ENCODE measurements around the gene KCNN4. TPM values are rescaled to one million over a fixed set of nuclear protein-coding genes. Genes with fewer than 3 reads are reported as not detected.

The KCNN4 gene
- total RNA-seq, 1 donor from 2014 or later: 0.38 TPM

- no peak overlapping the region for H3K4me3 ChIP-seq
- peaks cover 1% of the 10 kb centered on the region for H3K4me1 ChIP-seq
- no peaks in the 10 kb centered on the region for H3K9me3 ChIP-seq (replicated peaks)
- no peak overlapping the region for H3K27ac ChIP-seq (replicated peaks)
- H3K36me3 ChIP-seq: no peaks in the 10 kb centered on the region
- intact Hi-C loops (cut with micrococcal nuclease): no loop called here
- DNase-seq: no peak
- H3K27me3 ChIP-seq (ENCODE audit: low read depth): peaks cover 4% of the 10 kb centered on the region
- TF ChIP-seq CTCF (IDR thresholded peaks at IDR 0.05; ENCODE audit: borderline replicate concordance): no peak
Observed at GRCh38 chr19:43719918-43720317, 60.9 kb downstream of the KCNN4 start.

- H3K27ac ChIP-seq (replicated peaks): no peak overlapping the region
- peaks cover 4% of the 10 kb centered on the region for H3K27me3 ChIP-seq (ENCODE audit: low read depth)
- intact Hi-C loops (cut with micrococcal nuclease): no loop called here
- DNase-seq: no peak
- no peak overlapping the region for H3K4me3 ChIP-seq
- TF ChIP-seq CTCF (IDR thresholded peaks at IDR 0.05; ENCODE audit: borderline replicate concordance): no peak
- no peaks in the 10 kb centered on the region for H3K36me3 ChIP-seq
- H3K4me1 ChIP-seq: no peaks in the 10 kb centered on the region
- H3K9me3 ChIP-seq (replicated peaks): no peaks in the 10 kb centered on the region
Observed at GRCh38 chr19:43719378-43719868, 61.4 kb downstream of the KCNN4 start.

GRCh38 chr19:43718627-43719377 lies 62.0 kb downstream of the KCNN4 start:
- intact Hi-C loops (cut with micrococcal nuclease): no loop called here
- H3K27ac ChIP-seq (replicated peaks): no peak overlapping the region
- H3K27me3 ChIP-seq (ENCODE audit: low read depth): peaks cover 4% of the 10 kb centered on the region
- H3K4me3 ChIP-seq: no peak overlapping the region
- no peaks in the 10 kb centered on the region for H3K9me3 ChIP-seq (replicated peaks)
- TF ChIP-seq CTCF (IDR thresholded peaks at IDR 0.05; ENCODE audit: borderline replicate concordance): no peak
- no peak for DNase-seq
- H3K4me1 ChIP-seq: no peaks in the 10 kb centered on the region
- no peaks in the 10 kb centered on the region for H3K36me3 ChIP-seq

Other genes starting within 250 kb of the KCNN4 start
- 1.1 TPM for gene ZNF575, start 247.8 kb downstream of the KCNN4 start, total RNA-seq
- gene XRCC1, start 205.4 kb downstream of the KCNN4 start, total RNA-seq: 12.8 TPM
- 1.0 TPM for gene PINLYP, start 205.2 kb downstream of the KCNN4 start, total RNA-seq
- gene IRGQ, start 184.8 kb downstream of the KCNN4 start, total RNA-seq: 26.1 TPM
- 11.3 TPM for gene ZNF576, start 184.4 kb downstream of the KCNN4 start, total RNA-seq
- gene SRRM5, start 168.9 kb downstream of the KCNN4 start, total RNA-seq: 0.30 TPM
- gene ZNF428, start 161.3 kb downstream of the KCNN4 start, total RNA-seq: 32.3 TPM
- 6.9 TPM for gene CADM4, start 141.1 kb downstream of the KCNN4 start, total RNA-seq
- gene PLAUR, start 110.8 kb downstream of the KCNN4 start, total RNA-seq: 3.5 TPM
- gene IRGC, start 64.9 kb downstream of the KCNN4 start, total RNA-seq: not detected
- gene SMG9, start 26.0 kb downstream of the KCNN4 start, total RNA-seq: 18.9 TPM
- 1.3 TPM for gene LYPD5, start 21.5 kb upstream of the KCNN4 start, total RNA-seq
- 14.7 TPM for gene ZNF283, start 46.3 kb upstream of the KCNN4 start, total RNA-seq
- gene ZNF404, start 103.0 kb upstream of the KCNN4 start, total RNA-seq: 9.2 TPM
- 6.4 TPM for gene ZNF45, start 154.3 kb upstream of the KCNN4 start, total RNA-seq
- 3.7 TPM for gene ZNF221, start 170.3 kb upstream of the KCNN4 start, total RNA-seq
- 7.3 TPM for gene ZNF155, start 203.2 kb upstream of the KCNN4 start, total RNA-seq
- 3.5 TPM for gene ZNF230, start 222.0 kb upstream of the KCNN4 start, total RNA-seq
- gene ZNF222, start 244.4 kb upstream of the KCNN4 start, total RNA-seq: 4.6 TPM

All from left ventricle myocardium inferior (tissue), 1 donor.